Embryonic facial prominence (tissue), 1 donor: Measurements from ENCODE around the gene NLE1.
"Not testable (repeated sequence)": the region's sequence is repeated elsewhere in the genome, so short reads cannot be mapped to it uniquely, and the experiment has no call there.

Experiments used
- DNase-seq: peaks from one replicate; pipeline ENCODE4 v3.0.0-alpha.2; 2016; ENCODE audit errors: extremely low spot score

Gene NLE1

GRCh38 chr17:35141681-35142466 is at the start of gene NLE1:
TSS of gene NLE1 (minus strand) at chr17:35142303. CDS start at chr17:35142275, 28 bp downstream.
- DNase-seq, result peak; percentile 55

GRCh38 chr17:35191001-35191695 is 49.0 kb upstream of the NLE1 start:
- DNase-seq, result no peak

GRCh38 chr17:35189291-35189690 is 47.2 kb upstream of the NLE1 start:
- DNase-seq, result no peak

- no peak for DNase-seq
Measured at GRCh38 chr17:35188111-35188510, 46.0 kb upstream of the NLE1 start.

GRCh38 chr17:35187481-35187880 is 45.4 kb upstream of the NLE1 start:
- no peak for DNase-seq

GRCh38 chr17:35185849-35186248 is 43.7 kb upstream of the NLE1 start:
- DNase-seq, result no peak

GRCh38 chr17:35184274-35184673 is 42.2 kb upstream of the NLE1 start:
- DNase-seq, result no peak

GRCh38 chr17:35183332-35183731 is 41.2 kb upstream of the NLE1 start:
- no peak for DNase-seq

GRCh38 chr17:35179379-35179778 is 37.3 kb upstream of the NLE1 start:
- DNase-seq, result not testable (repeated sequence)

GRCh38 chr17:35176897-35177296 is 34.8 kb upstream of the NLE1 start:
- DNase-seq, result no peak

- DNase-seq, result no peak
Measured at GRCh38 chr17:35175638-35176415, 33.7 kb upstream of the NLE1 start.

- no peak for DNase-seq
Measured at GRCh38 chr17:35174835-35175334, 32.8 kb upstream of the NLE1 start.

GRCh38 chr17:35172321-35172720 is 30.2 kb upstream of the NLE1 start:
- not testable (repeated sequence) for DNase-seq

- DNase-seq, result no peak
Measured at GRCh38 chr17:35171834-35172233, 29.7 kb upstream of the NLE1 start.

- DNase-seq, result no peak
Measured at GRCh38 chr17:35170968-35171771, 29.1 kb upstream of the NLE1 start.

- no peak for DNase-seq
Measured at GRCh38 chr17:35169835-35170363, 27.8 kb upstream of the NLE1 start.

GRCh38 chr17:35167666-35168065 is 25.6 kb upstream of the NLE1 start:
- no peak for DNase-seq

GRCh38 chr17:35167046-35167445 is 24.9 kb upstream of the NLE1 start:
- DNase-seq, result no peak

GRCh38 chr17:35166526-35166925 is 24.4 kb upstream of the NLE1 start:
- no peak for DNase-seq

GRCh38 chr17:35164716-35165115 is 22.6 kb upstream of the NLE1 start:
- DNase-seq, result no peak

GRCh38 chr17:35163886-35164285 is 21.8 kb upstream of the NLE1 start:
- DNase-seq, result no peak
